Ishikawa (cell line): ENCODE data around the gene EYA2.

Experiments
- CEBPB ChIP-seq: IDR thresholded peaks from 2 replicates; pipeline ENCODE4 v1.6.1; 2012
- CREB1 ChIP-seq: IDR thresholded peaks from 2 replicates; pipeline ENCODE4 v1.6.1; 2012; ENCODE audit warnings: low read depth
- EGR1 ChIP-seq: IDR thresholded peaks from 2 replicates; pipeline ENCODE4 v1.6.1; 2012
- EP300 ChIP-seq: IDR thresholded peaks from 2 replicates; pipeline ENCODE4 v1.6.1; 2012; ENCODE audit warnings: borderline replicate concordance
- FOXM1 ChIP-seq: IDR thresholded peaks from 2 replicates; pipeline ENCODE4 v1.6.1; 2012; ENCODE audit warnings: low read depth, borderline replicate concordance
- NFIC ChIP-seq: IDR thresholded peaks from 2 replicates; pipeline ENCODE4 v1.6.1; 2012
- RAD21 ChIP-seq: IDR thresholded peaks from 2 replicates; pipeline ENCODE4 v1.6.1; 2012; ENCODE audit warnings: low read depth
- TAF1 ChIP-seq: IDR thresholded peaks from 2 replicates; pipeline ENCODE4 v1.6.1; 2012; ENCODE audit warnings: low read depth, mild to moderate bottlenecking
- TCF12 ChIP-seq: IDR thresholded peaks from 2 replicates; pipeline ENCODE4 v1.6.1; 2012; ENCODE audit warnings: low read depth
- TEAD4 ChIP-seq: IDR thresholded peaks from 2 replicates; pipeline ENCODE4 v1.6.1; 2012
- USF1 ChIP-seq: IDR thresholded peaks from 2 replicates; pipeline ENCODE4 v1.6.1; 2012
- YY1 ChIP-seq: IDR thresholded peaks from 2 replicates; pipeline ENCODE4 v1.6.1; 2012; ENCODE audit warnings: low read depth
- ZBTB7A ChIP-seq: IDR thresholded peaks from 2 replicates; pipeline ENCODE4 v1.6.1; 2012; ENCODE audit warnings: low read depth
- TF ChIP-seq, protein P1 (sequence below): IDR thresholded peaks from 2 replicates; pipeline ENCODE4 v1.6.1; 2012; ENCODE audit warnings: low read depth, mild to moderate bottlenecking
- TF ChIP-seq, protein P2 (sequence below): IDR thresholded peaks from 2 replicates; pipeline ENCODE4 v1.6.1; 2012

The EYA2 gene

DNA sequence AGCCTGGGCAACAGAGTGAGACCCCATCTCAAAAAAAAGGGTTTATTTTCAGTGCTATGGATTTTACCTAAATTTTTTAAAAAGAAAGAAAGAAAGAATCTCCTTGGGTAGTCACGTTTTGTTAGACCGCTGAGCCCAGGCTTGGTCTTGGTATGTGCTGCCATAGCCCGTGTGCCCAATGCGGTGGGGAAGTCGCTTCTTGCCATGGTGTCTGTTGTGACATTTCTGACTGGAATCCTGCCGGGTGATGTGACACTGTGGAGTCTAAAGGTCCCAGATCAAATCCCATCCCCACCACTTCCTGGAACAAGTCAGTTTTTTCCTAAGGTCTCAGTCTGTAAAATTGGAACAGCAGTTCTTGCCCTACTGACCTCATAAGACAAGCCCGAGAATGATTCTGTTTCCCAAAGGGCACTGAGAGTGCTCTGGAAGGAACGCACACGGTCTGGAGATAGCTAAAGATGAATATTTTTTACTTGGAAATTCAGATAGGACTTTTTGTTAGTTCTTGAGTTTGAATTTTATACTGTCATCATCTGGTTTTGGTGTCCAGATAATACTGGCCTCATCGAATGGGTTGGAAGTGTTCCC is 225.8 kb downstream of the EYA2 start:
- no peak for TF ChIP-seq USF1
- no peak for TF ChIP-seq CEBPB
- no peak for TF ChIP-seq ZBTB7A
- no peak for TF ChIP-seq TAF1
- TF ChIP-seq EP300, result no peak
- no peak for TF ChIP-seq CREB1
- TF ChIP-seq TEAD4, result no peak
- TF ChIP-seq NFIC, result no peak
- TF ChIP-seq RAD21, result no peak
- TF ChIP-seq, protein P1, sequence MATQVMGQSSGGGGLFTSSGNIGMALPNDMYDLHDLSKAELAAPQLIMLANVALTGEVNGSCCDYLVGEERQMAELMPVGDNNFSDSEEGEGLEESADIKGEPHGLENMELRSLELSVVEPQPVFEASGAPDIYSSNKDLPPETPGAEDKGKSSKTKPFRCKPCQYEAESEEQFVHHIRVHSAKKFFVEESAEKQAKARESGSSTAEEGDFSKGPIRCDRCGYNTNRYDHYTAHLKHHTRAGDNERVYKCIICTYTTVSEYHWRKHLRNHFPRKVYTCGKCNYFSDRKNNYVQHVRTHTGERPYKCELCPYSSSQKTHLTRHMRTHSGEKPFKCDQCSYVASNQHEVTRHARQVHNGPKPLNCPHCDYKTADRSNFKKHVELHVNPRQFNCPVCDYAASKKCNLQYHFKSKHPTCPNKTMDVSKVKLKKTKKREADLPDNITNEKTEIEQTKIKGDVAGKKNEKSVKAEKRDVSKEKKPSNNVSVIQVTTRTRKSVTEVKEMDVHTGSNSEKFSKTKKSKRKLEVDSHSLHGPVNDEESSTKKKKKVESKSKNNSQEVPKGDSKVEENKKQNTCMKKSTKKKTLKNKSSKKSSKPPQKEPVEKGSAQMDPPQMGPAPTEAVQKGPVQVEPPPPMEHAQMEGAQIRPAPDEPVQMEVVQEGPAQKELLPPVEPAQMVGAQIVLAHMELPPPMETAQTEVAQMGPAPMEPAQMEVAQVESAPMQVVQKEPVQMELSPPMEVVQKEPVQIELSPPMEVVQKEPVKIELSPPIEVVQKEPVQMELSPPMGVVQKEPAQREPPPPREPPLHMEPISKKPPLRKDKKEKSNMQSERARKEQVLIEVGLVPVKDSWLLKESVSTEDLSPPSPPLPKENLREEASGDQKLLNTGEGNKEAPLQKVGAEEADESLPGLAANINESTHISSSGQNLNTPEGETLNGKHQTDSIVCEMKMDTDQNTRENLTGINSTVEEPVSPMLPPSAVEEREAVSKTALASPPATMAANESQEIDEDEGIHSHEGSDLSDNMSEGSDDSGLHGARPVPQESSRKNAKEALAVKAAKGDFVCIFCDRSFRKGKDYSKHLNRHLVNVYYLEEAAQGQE, result no peak
- TF ChIP-seq FOXM1, result no peak
- TF ChIP-seq, protein P2, sequence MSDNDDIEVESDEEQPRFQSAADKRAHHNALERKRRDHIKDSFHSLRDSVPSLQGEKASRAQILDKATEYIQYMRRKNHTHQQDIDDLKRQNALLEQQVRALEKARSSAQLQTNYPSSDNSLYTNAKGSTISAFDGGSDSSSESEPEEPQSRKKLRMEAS, result no peak
- TF ChIP-seq YY1, result no peak
- TF ChIP-seq EGR1, result no peak
- TF ChIP-seq TCF12, result no peak

DNA sequence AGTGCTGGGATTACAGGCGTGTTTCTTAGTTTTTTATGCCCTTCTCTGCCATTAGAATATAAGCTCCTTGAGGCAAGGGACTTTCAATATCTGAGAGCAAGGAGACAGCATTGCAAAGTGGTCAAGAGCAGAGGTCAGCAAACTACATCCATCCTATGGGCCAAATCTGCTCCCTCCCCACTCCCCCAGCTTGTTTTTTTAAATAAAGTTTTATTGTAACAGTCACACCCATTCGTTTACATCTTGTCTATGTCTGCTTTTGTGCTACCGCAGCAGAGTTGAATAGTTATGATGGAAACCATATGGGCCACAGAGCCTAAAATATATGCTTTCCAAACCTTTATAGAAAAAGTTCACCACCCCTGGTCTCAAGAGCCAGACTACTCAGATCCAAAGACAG is 227.9 kb downstream of the EYA2 start:
- TF ChIP-seq CREB1, result no peak

- no peak for TF ChIP-seq TAF1
Measured at GRCh38 chr20:47124181-47124717, 229.6 kb downstream of the EYA2 start.

GRCh38 chr20:47125508-47125757 is 230.8 kb downstream of the EYA2 start:
- TF ChIP-seq ZBTB7A (no peak), CREB1 (no peak), FOXM1 (no peak), TCF12 (no peak), RAD21 (no peak), EP300 (no peak), CEBPB (no peak), NFIC (no peak), USF1 (no peak), TEAD4 (no peak), YY1 (no peak), EGR1 (no peak), TAF1 (no peak)
- TF ChIP-seq, protein P2, result no peak
- TF ChIP-seq, protein P1, result no peak

DNA sequence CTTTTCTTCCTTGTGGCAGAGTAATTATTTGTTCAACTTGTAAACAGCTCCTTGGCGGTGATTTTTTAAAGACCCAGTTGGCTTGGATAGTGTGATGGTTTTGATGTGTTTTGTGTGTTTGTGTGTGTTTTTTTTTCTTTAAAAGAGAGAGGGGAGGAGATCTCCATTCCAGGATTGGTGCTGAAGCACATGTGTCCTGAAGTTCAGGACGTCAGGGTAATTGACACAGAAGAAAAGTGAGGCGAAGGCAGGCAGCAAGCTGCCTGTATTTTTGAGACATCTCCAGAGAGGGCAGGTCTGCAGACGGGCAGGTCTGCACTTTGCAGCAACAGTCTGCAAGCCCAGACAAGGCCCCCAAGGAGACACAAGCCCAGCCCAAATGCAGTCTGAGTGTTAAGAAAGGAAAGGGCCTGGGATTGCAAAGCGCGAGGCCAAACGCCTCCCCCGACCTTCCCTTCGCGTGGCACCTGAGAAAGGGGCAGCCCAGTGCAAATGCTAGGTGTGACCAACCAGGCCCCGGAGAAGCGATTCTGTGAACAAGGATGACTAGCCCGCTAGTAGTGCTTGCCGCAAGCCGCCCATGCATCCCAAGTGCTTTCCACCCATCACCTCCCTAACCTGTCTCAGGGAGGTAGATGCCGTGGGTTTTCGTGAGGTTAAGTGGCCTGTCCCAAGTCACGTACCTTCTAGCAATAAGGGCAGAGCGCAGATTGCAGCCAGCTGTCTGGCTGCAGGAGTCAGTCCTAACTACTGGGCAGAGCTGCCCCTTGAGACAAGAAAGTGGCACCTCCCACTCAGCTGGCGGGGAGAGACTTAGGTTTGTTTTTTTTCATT is 231.3 kb downstream of the EYA2 start:
- TF ChIP-seq CREB1, result no peak
- TF ChIP-seq, protein P1, result no peak
- TF ChIP-seq YY1, result no peak
